GM12875 (cell line): ENCODE measurements around the gene HLA-DMA.

Experiments
- H3K4me3 ChIP-seq: one replicate; pipeline ENCODE4 v1.5.1; 2011; ENCODE audit warnings: low read depth, low read length, control low read depth
- CTCF ChIP-seq: IDR thresholded peaks from 2 replicates; pipeline ENCODE4 v1.5.1; 2011; ENCODE audit warnings: low read depth, mild to moderate bottlenecking, control low read depth, inconsistent platforms, low read length, moderate library complexity, borderline replicate concordance; ENCODE audit not compliant: insufficient read depth

HLA-DMA gene

DNA sequence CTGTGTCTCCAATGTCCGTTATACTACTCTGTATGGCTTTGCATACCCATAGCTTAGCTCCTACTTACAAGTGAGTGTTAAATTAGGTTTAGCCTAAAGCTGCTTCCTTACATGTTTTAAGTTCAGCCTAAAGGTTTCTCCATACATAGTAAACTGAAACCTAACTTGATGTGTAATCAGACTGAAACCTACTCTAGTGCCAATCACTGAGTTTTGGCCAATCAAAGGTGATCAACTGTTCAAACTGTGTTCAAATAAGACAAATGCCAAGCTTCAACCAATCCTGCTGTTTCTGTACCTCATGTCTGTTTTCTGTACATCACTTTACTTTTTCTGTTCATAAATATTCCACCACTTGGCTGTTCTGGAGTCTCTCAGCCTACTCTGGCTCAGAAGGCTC is 36.5 kb upstream of the HLA-DMA start:
- H3K4me3 ChIP-seq = no peak overlapping the region
- TF ChIP-seq CTCF = no peak

GRCh38 chr6:32984622-32985389 is 31.9 kb upstream of the HLA-DMA start:
- H3K4me3 ChIP-seq = no peak overlapping the region
- TF ChIP-seq CTCF = peak; percentile 77

DNA sequence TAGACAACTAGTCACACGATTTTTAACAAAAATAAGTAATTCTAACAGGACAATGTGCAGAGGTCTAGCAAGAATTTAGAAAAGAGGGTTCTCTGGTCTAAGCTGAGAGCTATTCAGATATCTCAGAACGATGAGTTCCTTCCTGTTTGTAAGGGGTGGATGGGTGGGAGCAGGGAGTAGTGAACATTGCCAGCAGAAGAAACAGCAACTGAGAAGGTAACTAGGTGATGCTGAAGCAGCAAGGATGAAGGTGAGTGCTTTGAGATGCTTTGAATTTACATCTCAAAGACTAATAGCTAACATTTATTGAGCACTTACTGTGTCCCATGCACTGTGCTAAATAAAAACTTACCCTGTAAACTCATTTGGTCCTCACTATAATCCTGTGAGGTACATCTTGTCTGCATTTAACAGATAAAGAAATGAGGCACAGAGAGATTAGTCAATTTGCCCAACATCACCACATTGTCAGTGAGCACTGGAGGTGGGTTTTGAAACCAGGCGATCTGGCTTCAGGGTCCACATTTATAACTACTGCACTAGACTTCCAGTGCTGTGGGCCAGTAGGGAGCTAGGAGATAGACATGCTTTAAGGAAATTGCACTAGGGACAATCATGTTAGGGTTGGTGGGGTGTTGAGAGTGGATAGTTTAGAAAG is 31.2 kb upstream of the HLA-DMA start:
- TF ChIP-seq CTCF = no peak
- H3K4me3 ChIP-seq = no peak overlapping the region

- no peak for TF ChIP-seq CTCF
- no peak overlapping the region for H3K4me3 ChIP-seq
Measured at GRCh38 chr6:32983493-32983848, 30.6 kb upstream of the HLA-DMA start.

DNA sequence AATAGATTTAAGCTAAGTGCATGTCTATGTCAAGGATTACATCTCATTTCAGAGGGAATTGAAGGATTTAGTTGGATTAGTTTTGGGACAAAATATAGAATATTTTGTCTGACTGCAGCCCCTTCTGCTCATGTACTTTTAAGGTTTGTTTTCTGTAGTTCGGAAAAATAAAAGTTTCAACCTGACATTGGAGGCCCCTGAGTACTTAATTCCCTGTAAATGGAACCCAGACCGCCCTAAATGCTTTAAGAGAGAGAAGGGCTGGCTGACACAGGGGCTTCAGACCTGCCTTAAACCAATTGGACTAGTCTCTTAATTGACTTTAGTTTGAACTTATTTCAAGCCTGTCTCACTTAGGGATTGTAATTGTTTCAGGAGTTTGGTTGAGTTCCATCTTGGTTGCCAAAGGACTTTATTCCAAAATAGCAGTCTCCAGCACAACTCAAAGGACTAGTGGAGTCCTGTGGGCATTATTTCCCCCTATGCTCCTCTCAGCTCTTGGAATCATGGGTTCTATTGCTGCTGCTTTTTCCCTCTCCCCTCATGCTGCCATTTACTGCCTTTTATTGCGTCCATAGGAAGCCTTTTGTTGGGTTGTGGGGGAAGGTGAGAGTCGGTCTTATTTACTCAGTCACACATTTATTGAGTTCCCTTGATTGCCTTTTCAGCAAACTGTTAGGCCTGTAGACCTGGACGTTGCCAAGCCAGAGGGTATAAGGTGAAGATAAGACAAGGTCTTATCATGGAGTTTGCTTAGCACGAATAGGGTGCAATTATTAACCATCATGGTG is 30.0 kb upstream of the HLA-DMA start:
- TF ChIP-seq CTCF = no peak
- H3K4me3 ChIP-seq = no peak overlapping the region

GRCh38 chr6:32982084-32982701 is 29.3 kb upstream of the HLA-DMA start:
- H3K4me3 ChIP-seq = no peak overlapping the region
- TF ChIP-seq CTCF = no peak
